Measurements from ENCODE around the gene CAMK2N1.

DNA sequence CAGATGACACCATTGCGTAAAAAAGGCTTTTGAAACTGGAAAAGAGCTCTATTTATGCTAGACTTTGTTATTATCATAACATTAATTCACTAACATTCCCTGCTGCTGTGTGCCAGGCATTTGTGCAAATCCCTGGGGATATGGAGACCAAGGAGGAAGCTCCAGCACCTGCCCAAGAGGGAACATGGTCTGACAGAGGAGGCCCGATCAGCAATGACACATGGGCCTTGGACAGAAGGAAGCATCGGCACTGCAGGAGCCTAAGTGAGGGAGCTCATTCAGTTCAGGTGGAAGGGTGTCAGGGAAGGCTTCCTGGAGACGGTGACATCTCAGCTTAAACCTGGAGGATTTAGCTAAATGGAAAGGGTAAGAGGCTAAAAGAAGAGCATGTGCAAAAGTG is 13.9 kb downstream of the CAMK2N1 start:
- TF ChIP-seq, protein P1, sequence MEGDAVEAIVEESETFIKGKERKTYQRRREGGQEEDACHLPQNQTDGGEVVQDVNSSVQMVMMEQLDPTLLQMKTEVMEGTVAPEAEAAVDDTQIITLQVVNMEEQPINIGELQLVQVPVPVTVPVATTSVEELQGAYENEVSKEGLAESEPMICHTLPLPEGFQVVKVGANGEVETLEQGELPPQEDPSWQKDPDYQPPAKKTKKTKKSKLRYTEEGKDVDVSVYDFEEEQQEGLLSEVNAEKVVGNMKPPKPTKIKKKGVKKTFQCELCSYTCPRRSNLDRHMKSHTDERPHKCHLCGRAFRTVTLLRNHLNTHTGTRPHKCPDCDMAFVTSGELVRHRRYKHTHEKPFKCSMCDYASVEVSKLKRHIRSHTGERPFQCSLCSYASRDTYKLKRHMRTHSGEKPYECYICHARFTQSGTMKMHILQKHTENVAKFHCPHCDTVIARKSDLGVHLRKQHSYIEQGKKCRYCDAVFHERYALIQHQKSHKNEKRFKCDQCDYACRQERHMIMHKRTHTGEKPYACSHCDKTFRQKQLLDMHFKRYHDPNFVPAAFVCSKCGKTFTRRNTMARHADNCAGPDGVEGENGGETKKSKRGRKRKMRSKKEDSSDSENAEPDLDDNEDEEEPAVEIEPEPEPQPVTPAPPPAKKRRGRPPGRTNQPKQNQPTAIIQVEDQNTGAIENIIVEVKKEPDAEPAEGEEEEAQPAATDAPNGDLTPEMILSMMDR (conservative IDR thresholded peaks at IDR 0.05; ENCODE audit: low read depth, low read length): no peak
- TF ChIP-seq EZH2 (IDR thresholded peaks at IDR 0.05; ENCODE audit: low read length, unreplicated experiment) (no peak), EZH2phosphoT487 (IDR thresholded peaks at IDR 0.05; ENCODE audit: borderline replicate concordance, low read length) (no peak)
